Loucy (cell line): Measurements from ENCODE around the gene CDH13.

Experiments used
- H2AFZ ChIP-seq: fragments of 200-600 bp; sonication (generic); 2 replicates; pipeline ENCODE4 v1.6.0; 2016; ENCODE audit warnings: antibody characterized with exemption, mild to moderate bottlenecking, low read length, moderate library complexity
- H3F3A ChIP-seq: fragments of 200-600 bp; 2 replicates; pipeline ENCODE4 v1.6.0; 2016; ENCODE audit warnings: antibody characterized with exemption, low read depth, mild to moderate bottlenecking
- H3K27me3 ChIP-seq: fragments of 200-600 bp; sonication (generic); 2 replicates; pipeline ENCODE4 v1.6.1; 2014; ENCODE audit warnings: low read length, mild to moderate bottlenecking; ENCODE audit not compliant: insufficient read depth, poor library complexity, severe bottlenecking
- H3K36me3 ChIP-seq: fragments of 200-600 bp; sonication (generic); 2 replicates; pipeline ENCODE4 v1.6.1; 2016; ENCODE audit warnings: low read length; ENCODE audit not compliant: insufficient read depth
- H3K4me1 ChIP-seq: fragments of 200-600 bp; sonication (generic); 2 replicates; pipeline ENCODE4 v1.5.1; 2014; ENCODE audit warnings: low read length, mild to moderate bottlenecking; ENCODE audit not compliant: insufficient read depth, poor library complexity, severe bottlenecking
- H3K4me2 ChIP-seq: fragments of 200-600 bp; sonication (generic); 2 replicates; pipeline ENCODE4 v1.6.0; 2014; ENCODE audit warnings: antibody characterized with exemption, low read length, low read depth, mild to moderate bottlenecking; ENCODE audit not compliant: poor library complexity, severe bottlenecking
- H3K4me3 ChIP-seq: fragments of 200-600 bp; sonication (generic); 2 replicates; pipeline ENCODE4 v1.5.1; 2014; ENCODE audit warnings: low read length, mild to moderate bottlenecking, mixed read lengths; ENCODE audit not compliant: poor library complexity, severe bottlenecking
- H3K79me2 ChIP-seq: fragments of 200-600 bp; sonication (generic); 2 replicates; pipeline ENCODE4 v1.6.1; 2014; ENCODE audit warnings: low read length; ENCODE audit not compliant: insufficient read depth
- H3K9ac ChIP-seq: fragments of 200-600 bp; sonication (generic); 2 replicates; pipeline ENCODE4 v1.6.0; 2014; ENCODE audit warnings: mild to moderate bottlenecking, low read depth, low read length, moderate library complexity; ENCODE audit not compliant: poor library complexity, severe bottlenecking
- H3K9me2 ChIP-seq: fragments of 200-600 bp; sonication (generic); replicated peaks from 2 replicates; pipeline ENCODE4 v1.6.1; 2016; ENCODE audit warnings: low read depth, low read length, mixed read lengths
- H3K9me3 ChIP-seq: fragments of 200-600 bp; sonication (generic); 2 replicates; pipeline ENCODE4 v1.6.1; 2014; ENCODE audit warnings: mild to moderate bottlenecking, antibody characterized with exemption, low read length, low read depth; ENCODE audit not compliant: insufficient read depth
- H4K20me1 ChIP-seq: fragments of 200-600 bp; sonication (generic); 2 replicates; pipeline ENCODE4 v1.6.0; 2014; ENCODE audit warnings: antibody characterized with exemption, low read length, mild to moderate bottlenecking; ENCODE audit not compliant: insufficient read depth, poor library complexity, severe bottlenecking
- CTCF ChIP-seq: fragments of 200-600 bp; sonication (generic); conservative IDR thresholded peaks from 2 replicates; pipeline ENCODE4 v1.5.1; 2014; ENCODE audit warnings: mild to moderate bottlenecking, antibody characterized with exemption, low read length
- EZH2phosphoT487 ChIP-seq: fragments of 200-600 bp; IDR thresholded peaks from 2 replicates; pipeline ENCODE4 v1.6.1; 2018; ENCODE audit warnings: antibody characterized with exemption, mild to moderate bottlenecking, moderate library complexity, borderline replicate concordance

Gene CDH13

GRCh38 chr16:83686726-83687125 is 1060.0 kb downstream of the CDH13 start:
- H3K27me3 ChIP-seq: no peaks in the 10 kb centered on the region
- H3F3A ChIP-seq: no peaks in the 10 kb centered on the region
- H2AFZ ChIP-seq: no peak overlapping the region
- no peaks in the 10 kb centered on the region for H3K4me1 ChIP-seq
- TF ChIP-seq CTCF (no peak), EZH2phosphoT487 (no peak)
- no peak overlapping the region for H3K9ac ChIP-seq
- no peaks in the 10 kb centered on the region for H3K79me2 ChIP-seq
- no peak overlapping the region for H3K4me3 ChIP-seq
- no peak overlapping the region for H3K4me2 ChIP-seq
- H3K36me3 ChIP-seq: no peaks in the 10 kb centered on the region
- no peaks in the 10 kb centered on the region for H3K9me3 ChIP-seq
- no peaks in the 10 kb centered on the region for H3K9me2 ChIP-seq
- H4K20me1 ChIP-seq: no peaks in the 10 kb centered on the region

GRCh38 chr16:83689385-83689831 is 1062.6 kb downstream of the CDH13 start:
- H3K27me3 ChIP-seq: no peaks in the 10 kb centered on the region
- no peaks in the 10 kb centered on the region for H3K9me2 ChIP-seq
- no peaks in the 10 kb centered on the region for H3K9me3 ChIP-seq
- H3K4me2 ChIP-seq: no peak overlapping the region
- no peak overlapping the region for H3K4me3 ChIP-seq
- no peaks in the 10 kb centered on the region for H3K36me3 ChIP-seq
- TF ChIP-seq CTCF (no peak), EZH2phosphoT487 (no peak)
- H4K20me1 ChIP-seq: no peaks in the 10 kb centered on the region
- H3K9ac ChIP-seq: no peak overlapping the region
- no peak overlapping the region for H2AFZ ChIP-seq
- H3F3A ChIP-seq: no peaks in the 10 kb centered on the region
- no peaks in the 10 kb centered on the region for H3K79me2 ChIP-seq
- no peaks in the 10 kb centered on the region for H3K4me1 ChIP-seq

- Histone ChIP-seq H3K9me2 (no peaks in the 10 kb centered on the region), H3K36me3 (no peaks in the 10 kb centered on the region), H3K27me3 (no peaks in the 10 kb centered on the region), H3K9me3 (no peaks in the 10 kb centered on the region), H3K9ac (no peak overlapping the region), H2AFZ (no peak overlapping the region), H3F3A (no peaks in the 10 kb centered on the region), H3K4me3 (no peak overlapping the region), H4K20me1 (no peaks in the 10 kb centered on the region), H3K79me2 (no peaks in the 10 kb centered on the region), H3K4me1 (no peaks in the 10 kb centered on the region), H3K4me2 (no peak overlapping the region)
- TF ChIP-seq CTCF (no peak), EZH2phosphoT487 (no peak)
Observed at GRCh38 chr16:83692224-83692623, 1065.5 kb downstream of the CDH13 start.
